NCI-H1092 treated with DMSO at 0.1 percent for 48 hours (cell line): ENCODE measurements around the gene ARHGAP10.

Experiments used
- DNase-seq: peaks from one replicate; lab custom pipeline; 2025; lab: John Stamatoyannopoulos, UW

ARHGAP10 gene

GRCh38 chr4:147825451-147826287, 93.8 kb downstream of the ARHGAP10 start:
- no peak for DNase-seq

- no peak for DNase-seq
Measured at GRCh38 chr4:147826288-147826646, 94.4 kb downstream of the ARHGAP10 start.

GRCh38 chr4:147828331-147828905, 96.5 kb downstream of the ARHGAP10 start:
- no peak for DNase-seq

GRCh38 chr4:147829401-147830101, 97.7 kb downstream of the ARHGAP10 start:
- DNase-seq = no peak

GRCh38 chr4:147830102-147830463, 98.2 kb downstream of the ARHGAP10 start:
- DNase-seq = no peak

GRCh38 chr4:147830987-147831386, 99.1 kb downstream of the ARHGAP10 start:
- DNase-seq = no peak

- no peak for DNase-seq
Measured at GRCh38 chr4:147831551-147832171, 99.8 kb downstream of the ARHGAP10 start.

- DNase-seq = no peak
Measured at GRCh38 chr4:147833254-147833653, 101.4 kb downstream of the ARHGAP10 start.

- no peak for DNase-seq
Measured at GRCh38 chr4:147833741-147834140, 101.9 kb downstream of the ARHGAP10 start.

GRCh38 chr4:147834480-147834879, 102.6 kb downstream of the ARHGAP10 start:
- no peak for DNase-seq

- DNase-seq = no peak
Measured at GRCh38 chr4:147836807-147837206, 104.9 kb downstream of the ARHGAP10 start.

GRCh38 chr4:147837435-147837834, 105.5 kb downstream of the ARHGAP10 start:
- no peak for DNase-seq

GRCh38 chr4:147837854-147838253, 106.0 kb downstream of the ARHGAP10 start:
- DNase-seq = no peak

GRCh38 chr4:147839200-147839599, 107.3 kb downstream of the ARHGAP10 start:
- no peak for DNase-seq

- no peak for DNase-seq
Measured at GRCh38 chr4:147839663-147840062, 107.8 kb downstream of the ARHGAP10 start.

- DNase-seq = no peak
Measured at GRCh38 chr4:147840838-147841738, 109.2 kb downstream of the ARHGAP10 start.

- DNase-seq = no peak
Measured at GRCh38 chr4:147842573-147842972, 110.7 kb downstream of the ARHGAP10 start.

GRCh38 chr4:147843162-147843561, 111.3 kb downstream of the ARHGAP10 start:
- DNase-seq = no peak

GRCh38 chr4:147844781-147845180, 112.9 kb downstream of the ARHGAP10 start:
- DNase-seq = no peak

- no peak for DNase-seq
Measured at GRCh38 chr4:147846318-147847155, 114.6 kb downstream of the ARHGAP10 start.
